GM12873 (cell line): ENCODE measurements around the gene PTK7.

Experiments
- CTCF ChIP-seq: IDR thresholded peaks from 2 replicates; pipeline ENCODE4 v1.5.1; 2012; ENCODE audit warnings: low read depth, mild to moderate bottlenecking, moderate library complexity, low read length, control low read depth; ENCODE audit not compliant: insufficient read depth; ENCODE audit errors: missing control alignments

Gene PTK7

GRCh38 chr6:43178150-43178549, 102.0 kb downstream of the PTK7 start:
- no peak for TF ChIP-seq CTCF

- TF ChIP-seq CTCF: no peak
These were observed 103.1 kb downstream of the PTK7 start for GRCh38 chr6:43178951-43179830.

GRCh38 chr6:43180058-43180457, 103.9 kb downstream of the PTK7 start:
- TF ChIP-seq CTCF: no peak

GRCh38 chr6:43180985-43181384, 104.9 kb downstream of the PTK7 start:
- TF ChIP-seq CTCF: no peak

- TF ChIP-seq CTCF: no peak
These were observed 105.5 kb downstream of the PTK7 start for GRCh38 chr6:43181621-43181941.

- no peak for TF ChIP-seq CTCF
These were observed 106.1 kb downstream of the PTK7 start, which contains the start of gene CUL9 for GRCh38 chr6:43181942-43182860. Gene CUL9, plus strand, starts transcription at chr6:43182196. Its CDS starts 2,115 bp downstream, at chr6:43184311.

GRCh38 chr6:43183441-43183840, 107.3 kb downstream of the PTK7 start:
- no peak for TF ChIP-seq CTCF
